ENCODE measurements around the gene TAS2R39.

GRCh38 chr7:143176128-143176527 lies 7.1 kb upstream of the TAS2R39 start:
- TF ChIP-seq CTCF (IDR thresholded peaks at IDR 0.05; ENCODE audit: low read length) (no peak), EZH2 (IDR thresholded peaks at IDR 0.05; ENCODE audit: borderline replicate concordance, low read length) (no peak)

All from OCI-LY1 (cell line).